ENCODE data around the gene NDUFB10.

The NDUFB10 gene

DNA sequence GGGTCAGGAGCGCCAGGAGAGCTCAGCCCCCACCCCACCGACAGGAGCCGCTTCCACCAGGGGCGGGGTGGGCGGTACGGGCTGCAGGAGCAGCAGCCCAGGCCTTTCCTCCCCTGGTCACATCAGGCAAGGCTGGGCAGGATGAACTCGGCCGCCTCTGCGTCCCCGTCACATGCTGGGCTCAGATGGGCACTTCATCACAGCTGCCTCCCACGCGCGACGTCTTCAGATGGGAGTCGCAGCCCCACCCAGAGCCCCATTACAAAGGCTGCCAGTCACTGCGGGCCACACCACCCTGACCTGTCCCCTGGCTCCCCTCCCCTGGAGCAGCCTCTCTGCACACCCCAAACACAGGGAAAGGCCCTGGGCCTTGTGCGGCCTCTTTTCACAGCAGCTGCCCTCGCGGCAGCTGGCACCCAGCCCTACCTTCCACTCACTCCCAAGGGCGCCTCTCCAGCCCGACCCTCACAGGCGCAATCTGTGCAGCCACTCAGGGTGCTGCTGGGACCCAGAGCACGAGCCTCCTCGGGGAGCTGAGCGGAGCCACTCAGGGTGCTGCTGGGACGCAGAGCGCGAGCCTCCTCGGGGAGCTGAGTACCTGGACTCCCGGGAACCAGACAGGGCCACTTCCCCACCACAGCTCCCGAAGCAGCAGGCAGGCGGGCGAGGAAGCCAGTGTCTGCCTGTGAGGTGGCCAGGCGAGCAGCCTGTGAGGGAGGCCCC, 45.6 kb downstream of the NDUFB10 start:
- H3K27ac ChIP-seq (ENCODE audit: low read depth, low read length) = no peak overlapping the region
- H3K27me3 ChIP-seq (ENCODE audit: insufficient read depth, low read length) = no peaks in the 10 kb centered on the region
- no peak overlapping the region for H2AFZ ChIP-seq (ENCODE audit: low read length, unreplicated experiment)
- peaks cover 24% of the 10 kb centered on the region for H3K4me1 ChIP-seq (ENCODE audit: control insufficient read depth, insufficient read depth, low read length, unreplicated experiment)
- H3K4me3 ChIP-seq (ENCODE audit: low read depth, low read length) = no peak overlapping the region
- peaks cover 65% of the 10 kb centered on the region for H3K79me2 ChIP-seq (ENCODE audit: control insufficient read depth, insufficient read depth, low read length, unreplicated experiment)
- H3K36me3 ChIP-seq (ENCODE audit: insufficient read depth, low read length) = peaks cover 15% of the 10 kb centered on the region; the same call in 1 of the 2 replicates

GRCh38 chr16:2005646-2006045, 46.3 kb downstream of the NDUFB10 start:
- Histone ChIP-seq H3K4me1 (ENCODE audit: control insufficient read depth, insufficient read depth, low read length, unreplicated experiment) (peaks cover 27% of the 10 kb centered on the region), H2AFZ (ENCODE audit: low read length, unreplicated experiment) (no peak overlapping the region), H3K79me2 (ENCODE audit: control insufficient read depth, insufficient read depth, low read length, unreplicated experiment) (peaks cover 72% of the 10 kb centered on the region), H3K4me3 (ENCODE audit: low read depth, low read length) (no peak overlapping the region), H3K36me3 (ENCODE audit: insufficient read depth, low read length) (peaks cover 15% of the 10 kb centered on the region; the same call in 1 of the 2 replicates), H3K27me3 (ENCODE audit: insufficient read depth, low read length) (no peaks in the 10 kb centered on the region), H3K27ac (ENCODE audit: low read depth, low read length) (no peak overlapping the region)

DNA sequence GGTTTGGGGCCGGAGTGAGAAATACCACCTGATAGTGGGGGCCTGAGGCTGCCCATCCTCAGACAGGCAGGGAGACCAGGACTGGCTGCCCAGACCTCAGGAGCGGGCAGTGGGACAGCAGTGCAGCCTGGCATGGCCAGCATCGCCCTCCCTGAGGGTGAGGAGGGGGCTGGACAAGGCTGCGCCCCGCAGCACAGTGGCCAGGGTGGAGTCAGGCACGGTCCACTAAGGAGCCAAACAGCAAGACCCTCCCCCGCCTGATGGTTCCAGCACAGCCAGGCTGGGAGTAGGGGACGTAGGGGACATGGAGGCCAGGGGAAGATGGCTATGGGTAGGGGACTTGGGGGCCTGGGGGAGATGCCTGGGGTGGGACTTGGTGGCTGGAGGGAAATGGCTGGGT, 47.0 kb downstream of the NDUFB10 start:
- peaks cover 28% of the 10 kb centered on the region for H3K4me1 ChIP-seq (ENCODE audit: control insufficient read depth, insufficient read depth, low read length, unreplicated experiment)
- no peak overlapping the region for H3K27ac ChIP-seq (ENCODE audit: low read depth, low read length)
- H3K4me3 ChIP-seq (ENCODE audit: low read depth, low read length) = no peak overlapping the region
- H3K36me3 ChIP-seq (ENCODE audit: insufficient read depth, low read length) = peaks cover 12% of the 10 kb centered on the region; the same call in 1 of the 2 replicates
- peaks cover 74% of the 10 kb centered on the region for H3K79me2 ChIP-seq (ENCODE audit: control insufficient read depth, insufficient read depth, low read length, unreplicated experiment)
- no peaks in the 10 kb centered on the region for H3K27me3 ChIP-seq (ENCODE audit: insufficient read depth, low read length)
- no peak overlapping the region for H2AFZ ChIP-seq (ENCODE audit: low read length, unreplicated experiment)

- Histone ChIP-seq H3K27me3 (ENCODE audit: insufficient read depth, low read length) (no peaks in the 10 kb centered on the region), H3K36me3 (ENCODE audit: insufficient read depth, low read length) (0 out of 2 replicates have a peak, but pooled peaks cover 4% of the 10 kb centered on the region), H3K4me3 (ENCODE audit: low read depth, low read length) (peak overlapping the region; percentile 83), H3K27ac (ENCODE audit: low read depth, low read length) (peak overlapping the region; percentile 68), H3K79me2 (ENCODE audit: control insufficient read depth, insufficient read depth, low read length, unreplicated experiment) (peaks cover 74% of the 10 kb centered on the region), H3K4me1 (ENCODE audit: control insufficient read depth, insufficient read depth, low read length, unreplicated experiment) (peaks cover 28% of the 10 kb centered on the region), H2AFZ (ENCODE audit: low read length, unreplicated experiment) (no peak overlapping the region)
These were observed 47.9 kb downstream of the NDUFB10 start for GRCh38 chr16:2007081-2007836.

GRCh38 chr16:2008009-2008526, 48.7 kb downstream of the NDUFB10 start:
- Histone ChIP-seq H3K4me1 (ENCODE audit: control insufficient read depth, insufficient read depth, low read length, unreplicated experiment) (peaks cover 28% of the 10 kb centered on the region), H3K4me3 (ENCODE audit: low read depth, low read length) (peak overlapping the region; percentile 83), H3K27ac (ENCODE audit: low read depth, low read length) (peak overlapping the region; percentile 70), H2AFZ (ENCODE audit: low read length, unreplicated experiment) (no peak overlapping the region), H3K79me2 (ENCODE audit: control insufficient read depth, insufficient read depth, low read length, unreplicated experiment) (peaks cover 72% of the 10 kb centered on the region), H3K27me3 (ENCODE audit: insufficient read depth, low read length) (no peaks in the 10 kb centered on the region), H3K36me3 (ENCODE audit: insufficient read depth, low read length) (no peaks in the 10 kb centered on the region)

GRCh38 chr16:2008631-2009163, 49.4 kb downstream of the NDUFB10 start:
- Histone ChIP-seq H3K4me1 (ENCODE audit: control insufficient read depth, insufficient read depth, low read length, unreplicated experiment) (peaks cover 28% of the 10 kb centered on the region), H2AFZ (ENCODE audit: low read length, unreplicated experiment) (no peak overlapping the region), H3K36me3 (ENCODE audit: insufficient read depth, low read length) (no peaks in the 10 kb centered on the region), H3K27ac (ENCODE audit: low read depth, low read length) (peak overlapping the region; percentile 70), H3K79me2 (ENCODE audit: control insufficient read depth, insufficient read depth, low read length, unreplicated experiment) (peaks cover 66% of the 10 kb centered on the region), H3K4me3 (ENCODE audit: low read depth, low read length) (peak overlapping the region; percentile 83), H3K27me3 (ENCODE audit: insufficient read depth, low read length) (no peaks in the 10 kb centered on the region)

DNA sequence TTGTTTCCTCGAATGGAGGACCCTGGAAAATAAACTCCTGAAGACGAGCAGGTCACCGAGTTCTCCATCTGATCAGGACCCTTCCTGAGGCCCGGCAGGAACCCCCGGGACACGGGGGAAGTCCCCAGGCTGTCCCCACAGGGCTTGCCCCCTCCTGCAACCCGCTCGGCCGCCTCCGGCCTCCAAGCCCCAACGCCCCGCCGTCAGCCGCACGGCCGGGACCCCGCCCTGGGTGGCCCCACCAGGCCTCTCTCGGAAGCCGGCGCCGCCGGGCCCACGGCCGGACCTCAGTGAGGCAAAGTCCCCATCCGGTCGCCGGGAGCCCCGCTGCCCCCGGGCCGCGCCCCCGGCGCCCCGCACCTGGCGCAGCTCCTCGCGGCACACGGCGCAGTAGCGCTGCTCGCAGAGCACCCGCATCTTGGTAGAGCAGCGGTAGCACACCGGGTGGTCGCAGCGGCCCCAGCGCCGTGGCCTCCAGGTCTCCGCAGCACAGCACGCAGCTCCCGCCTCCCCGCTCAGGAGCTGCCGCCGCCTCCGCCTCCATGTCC, 49.9 kb downstream of the NDUFB10 start:
- Histone ChIP-seq H3K4me1 (ENCODE audit: control insufficient read depth, insufficient read depth, low read length, unreplicated experiment) (peaks cover 25% of the 10 kb centered on the region), H3K4me3 (ENCODE audit: low read depth, low read length) (peak overlapping the region; percentile 83), H3K79me2 (ENCODE audit: control insufficient read depth, insufficient read depth, low read length, unreplicated experiment) (peaks cover 62% of the 10 kb centered on the region), H3K27ac (ENCODE audit: low read depth, low read length) (peak overlapping the region; percentile 70), H3K36me3 (ENCODE audit: insufficient read depth, low read length) (no peaks in the 10 kb centered on the region), H3K27me3 (ENCODE audit: insufficient read depth, low read length) (no peaks in the 10 kb centered on the region), H2AFZ (ENCODE audit: low read length, unreplicated experiment) (no peak overlapping the region)

DNA sequence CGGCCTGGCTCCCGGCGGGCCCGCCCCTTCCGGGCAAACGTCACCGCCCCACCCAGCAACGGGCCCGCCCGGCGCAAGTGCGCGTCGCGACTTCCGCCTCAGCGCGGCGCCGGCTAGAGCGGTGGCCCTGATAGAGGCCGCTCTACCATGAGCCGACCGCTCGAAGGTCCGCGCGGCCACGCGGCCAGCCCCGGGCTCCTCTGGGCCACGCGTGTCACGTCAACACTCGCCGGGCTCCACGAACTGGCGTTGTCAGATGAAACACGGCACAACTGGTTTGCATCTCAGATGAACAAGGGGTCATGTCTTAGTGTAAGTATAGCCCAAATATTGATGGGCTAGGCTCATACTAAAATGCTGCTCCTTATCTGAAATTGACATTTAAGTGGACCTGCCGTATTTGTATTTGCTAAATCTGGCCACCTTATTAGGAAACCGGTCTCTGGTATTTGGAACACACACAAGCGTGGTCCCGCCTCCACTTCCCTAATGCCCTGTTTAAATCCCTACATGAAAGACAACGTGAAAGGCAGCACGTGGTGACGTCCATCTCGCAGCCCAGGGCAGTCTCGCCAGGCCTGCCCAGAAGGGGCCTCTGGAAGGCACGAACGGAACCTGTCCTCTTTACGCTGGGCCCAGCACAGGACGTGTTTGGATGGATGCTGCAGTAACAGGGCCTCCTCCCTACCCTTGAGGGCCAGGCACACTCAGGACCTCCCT, 50.6 kb downstream of the NDUFB10 start, which contains the start of gene ZNF598:
Gene ZNF598, minus strand, starts transcription at position 31 of the 720 bp plus-strand sequence.
- peak within 1 kb of the TSS; percentile 83 for H3K4me3 ChIP-seq (ENCODE audit: low read depth, low read length)
- H3K79me2 ChIP-seq (ENCODE audit: control insufficient read depth, insufficient read depth, low read length, unreplicated experiment) = peaks cover 55% of the 10 kb centered on the region
- no peaks in the 10 kb centered on the region for H3K27me3 ChIP-seq (ENCODE audit: insufficient read depth, low read length)
- no peaks in the 10 kb centered on the region for H3K36me3 ChIP-seq (ENCODE audit: insufficient read depth, low read length)
- H3K4me1 ChIP-seq (ENCODE audit: control insufficient read depth, insufficient read depth, low read length, unreplicated experiment) = peaks cover 20% of the 10 kb centered on the region
- H3K27ac ChIP-seq (ENCODE audit: low read depth, low read length) = peak within 1 kb of the TSS; percentile 74
- H2AFZ ChIP-seq (ENCODE audit: low read length, unreplicated experiment) = peak within 1 kb of the TSS; percentile 57
